ENCODE data around the gene DOHH.

DOHH gene

DNA sequence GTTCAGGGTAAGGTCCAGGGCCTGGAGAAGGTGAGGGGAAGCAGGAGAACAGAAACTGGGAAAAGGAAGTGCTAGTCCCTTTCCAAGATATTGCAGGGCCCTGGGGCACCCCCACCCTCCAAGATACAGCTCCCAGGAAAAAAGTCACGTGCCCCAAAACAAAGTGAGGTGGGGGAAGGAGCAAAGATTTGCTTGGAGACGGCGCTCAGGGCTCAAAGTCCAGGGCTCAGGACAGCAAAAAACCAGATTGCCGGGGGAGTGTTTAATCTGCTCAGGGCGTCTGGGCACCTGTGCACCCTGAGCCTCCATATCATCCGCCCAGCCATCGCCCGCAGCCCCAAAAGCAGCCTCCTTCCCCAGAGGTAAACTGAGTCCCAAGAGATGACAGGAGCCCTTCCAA, 26.5 kb downstream of the DOHH start:
- TF ChIP-seq POU2F2 (IDR thresholded peaks at IDR 0.05; ENCODE audit: low read depth, low read length), result no peak
- no peak for TF ChIP-seq SPI1 (IDR thresholded peaks at IDR 0.05; ENCODE audit: low read depth, low read length)
- no peak for TF ChIP-seq TAF1 (IDR thresholded peaks at IDR 0.05; ENCODE audit: low read depth, low read length)
- no peak for TF ChIP-seq POLR2A (IDR thresholded peaks at IDR 0.05; ENCODE audit: low read depth, low read length)
- DNase-seq (ENCODE audit: insufficient read length, low spot score), result no peak
- no peak for FAIRE-seq

DNA sequence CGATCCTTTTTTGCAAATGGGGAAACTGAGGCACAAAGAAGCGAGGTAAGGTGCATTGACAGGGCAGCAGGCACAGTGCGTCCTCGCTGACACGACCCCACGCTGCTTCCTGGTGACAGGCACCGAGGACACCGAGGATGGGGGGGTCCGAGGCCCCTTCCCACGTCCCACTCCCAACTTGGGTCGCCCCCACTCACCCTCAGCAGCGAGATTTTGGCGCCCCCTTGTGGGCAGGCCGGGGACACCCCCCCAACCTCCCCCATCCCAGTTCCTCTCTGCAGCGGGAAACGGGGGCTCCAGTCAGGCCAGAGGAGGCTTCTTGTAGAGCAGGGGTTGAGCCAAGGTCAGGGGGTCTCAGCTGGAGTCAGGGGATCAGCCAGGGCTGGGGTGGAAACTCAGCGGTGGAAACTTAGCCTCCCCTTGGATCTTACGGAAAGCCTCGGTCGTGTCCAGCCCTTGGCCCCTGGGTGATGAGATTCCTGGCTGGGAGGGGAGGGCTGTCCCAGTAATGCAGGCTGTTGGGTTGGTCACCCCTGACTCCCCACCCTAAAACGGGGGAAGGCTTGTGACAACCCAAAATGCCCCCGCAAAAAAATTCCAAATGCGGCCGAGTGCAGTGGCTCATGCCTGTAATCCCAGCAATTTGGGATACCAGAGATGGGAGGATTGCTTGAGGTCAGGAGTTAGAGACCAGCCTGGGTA, 28.4 kb downstream of the DOHH start:
- TF ChIP-seq SPI1 (IDR thresholded peaks at IDR 0.05; ENCODE audit: low read depth, low read length), result peak; percentile 56; the same call in 1 of the 2 replicates
- TF ChIP-seq TAF1 (IDR thresholded peaks at IDR 0.05; ENCODE audit: low read depth, low read length), result no peak

DNA sequence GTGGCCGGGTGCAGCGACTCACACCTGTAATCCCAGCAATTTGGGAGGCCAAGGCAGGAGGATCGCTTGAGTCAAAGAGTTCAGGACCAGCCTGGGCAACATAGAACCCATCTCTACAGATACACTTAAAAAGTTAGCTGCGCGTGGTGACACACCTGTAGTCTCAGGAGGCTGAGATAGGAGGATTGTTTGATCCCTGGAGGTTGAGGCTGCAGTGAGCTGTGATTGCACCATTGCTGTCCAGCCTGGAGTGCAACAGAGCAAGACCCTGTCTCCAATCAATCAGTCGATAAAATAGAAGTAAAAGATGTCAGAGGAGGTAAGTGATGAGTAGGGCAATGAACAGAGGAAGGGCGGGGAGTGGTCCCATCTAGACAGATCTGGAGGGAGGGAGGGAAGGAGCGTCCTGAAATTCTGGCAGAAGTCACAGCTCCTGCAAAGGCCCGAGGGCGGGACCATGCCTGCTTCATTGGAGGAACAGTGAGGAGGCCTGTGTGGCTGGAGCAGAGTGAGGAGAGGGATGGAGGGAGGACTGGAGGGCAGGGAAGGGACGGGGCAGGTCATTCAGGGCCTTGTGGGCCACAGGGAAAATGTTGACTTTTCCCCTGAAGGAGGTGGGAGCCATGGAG, 29.9 kb downstream of the DOHH start:
- no peak for FAIRE-seq
- no peak for DNase-seq (ENCODE audit: insufficient read length, low spot score)

More for the DNA sequence above, 28.4 kb downstream of the DOHH start:
- DNase-seq (ENCODE audit: insufficient read length, low spot score) (no peak), FAIRE-seq (no peak)

DNA sequence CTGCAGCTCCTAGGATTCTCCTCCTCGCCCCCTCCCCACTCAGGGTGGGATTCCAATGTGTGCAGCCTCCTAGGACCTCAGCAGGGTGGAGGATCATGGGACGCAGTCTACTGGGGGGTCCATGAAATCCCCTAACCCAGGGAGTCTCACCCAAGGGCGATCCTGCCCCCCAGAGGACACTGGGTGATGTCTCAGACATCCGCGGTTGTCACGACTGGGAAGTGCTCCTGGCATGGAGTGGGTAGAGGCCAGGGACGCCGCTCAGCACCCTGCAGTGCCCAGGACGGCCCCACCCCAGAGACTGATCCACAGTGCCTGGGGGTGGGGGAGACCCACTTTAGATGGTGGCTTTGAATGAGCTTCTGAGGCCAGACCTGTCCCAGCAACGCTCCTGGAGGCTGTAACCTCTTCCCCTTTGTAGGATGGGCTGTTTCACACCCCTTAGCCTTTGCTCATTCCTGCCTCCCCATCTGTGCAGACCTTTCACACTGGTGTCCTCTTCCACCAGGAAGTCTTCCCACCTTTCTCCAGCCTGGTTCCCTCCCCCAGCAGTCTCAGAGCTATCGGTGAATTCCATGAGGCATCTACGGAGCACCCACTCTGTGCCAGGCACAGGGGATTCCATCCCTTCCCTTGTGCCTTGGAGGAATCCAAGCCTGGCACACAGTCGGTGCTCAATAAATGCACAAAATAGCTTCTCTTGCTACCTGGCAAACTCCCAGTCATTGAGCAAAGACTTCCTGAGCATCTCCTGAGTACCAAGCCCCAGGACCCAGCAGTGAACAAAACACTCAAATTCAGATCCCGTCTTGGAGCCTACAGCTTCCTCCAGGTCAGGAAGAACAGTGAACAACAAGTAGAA, 30.6 kb downstream of the DOHH start:
- TF ChIP-seq PAX5 (IDR thresholded peaks at IDR 0.05; ENCODE audit: insufficient read depth, low read length, severe bottlenecking) (no peak), POLR2AphosphoS5 (IDR thresholded peaks at IDR 0.05; ENCODE audit: low read depth, low read length) (0 out of 2 replicates have a peak, but pooled peaks have one; percentile 31)
- FAIRE-seq (no peak), DNase-seq (ENCODE audit: insufficient read length, low spot score) (no peak)

More for the DNA sequence above, 29.9 kb downstream of the DOHH start:
- TF ChIP-seq POU2F2 (IDR thresholded peaks at IDR 0.05; ENCODE audit: low read depth, low read length) (no peak), SPI1 (IDR thresholded peaks at IDR 0.05; ENCODE audit: low read depth, low read length) (no peak), TAF1 (IDR thresholded peaks at IDR 0.05; ENCODE audit: low read depth, low read length) (no peak), POLR2AphosphoS5 (IDR thresholded peaks at IDR 0.05; ENCODE audit: low read depth, low read length) (no peak), POLR2A (IDR thresholded peaks at IDR 0.05; ENCODE audit: low read depth, low read length) (no peak), PAX5 (IDR thresholded peaks at IDR 0.05; ENCODE audit: insufficient read depth, low read length, severe bottlenecking) (no peak)

DNA sequence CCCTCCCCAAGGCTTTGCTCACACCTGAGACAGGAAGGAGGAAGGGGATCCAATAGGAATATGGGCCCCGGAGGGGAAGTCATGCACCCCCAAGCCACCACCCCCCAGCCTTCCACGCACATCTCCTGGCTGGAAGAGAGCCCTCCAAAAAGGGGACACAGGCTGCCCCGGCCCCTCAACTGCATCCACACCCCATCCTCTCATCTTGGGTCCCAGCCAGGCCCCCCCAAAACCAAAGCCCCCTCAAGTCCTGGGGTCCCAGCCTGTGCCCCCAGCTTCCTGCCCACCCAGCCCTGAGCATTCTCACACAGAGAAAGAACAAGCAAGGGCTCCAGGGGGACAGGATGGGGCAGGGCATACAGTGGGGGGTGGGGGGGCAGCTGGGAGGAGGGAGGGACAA, 32.3 kb downstream of the DOHH start:
- DNase-seq (ENCODE audit: insufficient read length, low spot score) (no peak), FAIRE-seq (no peak)
- TF ChIP-seq SPI1 (IDR thresholded peaks at IDR 0.05; ENCODE audit: low read depth, low read length), result no peak
- TF ChIP-seq TAF1 (IDR thresholded peaks at IDR 0.05; ENCODE audit: low read depth, low read length), result no peak
- TF ChIP-seq POU2F2 (IDR thresholded peaks at IDR 0.05; ENCODE audit: low read depth, low read length), result no peak
- no peak for TF ChIP-seq PAX5 (IDR thresholded peaks at IDR 0.05; ENCODE audit: insufficient read depth, low read length, severe bottlenecking)
- no peak for TF ChIP-seq POLR2AphosphoS5 (IDR thresholded peaks at IDR 0.05; ENCODE audit: low read depth, low read length)
- TF ChIP-seq POLR2A (IDR thresholded peaks at IDR 0.05; ENCODE audit: low read depth, low read length), result no peak

DNA sequence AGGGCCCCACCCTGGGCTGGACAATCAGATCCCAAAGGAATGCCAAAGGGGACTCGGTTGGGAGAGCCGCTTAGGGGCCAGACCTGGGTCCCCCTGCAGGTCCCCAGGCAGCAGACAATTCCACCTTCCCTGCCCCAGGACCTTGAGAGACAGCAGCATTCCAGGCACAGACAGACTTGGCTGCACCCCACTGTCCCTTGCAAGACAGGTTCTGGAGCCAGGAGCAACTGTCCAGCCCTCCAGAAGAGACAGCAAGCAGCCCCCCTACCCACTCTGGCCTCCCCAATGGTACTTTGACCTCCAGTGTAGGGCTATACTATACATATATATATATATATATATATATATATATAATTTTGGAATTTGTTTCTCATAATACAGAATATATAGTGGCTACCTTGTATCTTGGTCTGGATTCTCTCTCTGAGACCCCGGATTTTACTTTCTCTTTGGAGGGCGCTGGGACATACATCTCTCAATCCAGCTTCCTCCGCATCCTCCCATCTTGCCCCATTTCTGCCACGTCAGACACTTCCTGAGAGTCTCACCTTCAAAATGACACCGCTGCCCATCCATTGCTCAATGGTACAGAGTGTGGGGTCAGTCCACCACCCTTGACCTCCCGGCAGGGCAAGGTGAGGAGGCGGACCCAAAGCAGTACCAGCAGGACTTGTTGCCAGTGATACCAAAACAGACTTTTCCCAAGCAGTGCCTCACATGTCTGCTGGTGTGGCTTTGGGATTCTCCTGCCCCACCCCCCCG, 32.9 kb downstream of the DOHH start:
- DNase-seq (ENCODE audit: insufficient read length, low spot score) (no peak), FAIRE-seq (no peak)
- TF ChIP-seq POLR2A (IDR thresholded peaks at IDR 0.05; ENCODE audit: low read depth, low read length) (no peak), SPI1 (IDR thresholded peaks at IDR 0.05; ENCODE audit: low read depth, low read length) (no peak), POU2F2 (IDR thresholded peaks at IDR 0.05; ENCODE audit: low read depth, low read length) (no peak), TAF1 (IDR thresholded peaks at IDR 0.05; ENCODE audit: low read depth, low read length) (no peak), POLR2AphosphoS5 (IDR thresholded peaks at IDR 0.05; ENCODE audit: low read depth, low read length) (no peak), PAX5 (IDR thresholded peaks at IDR 0.05; ENCODE audit: insufficient read depth, low read length, severe bottlenecking) (no peak)

DNA sequence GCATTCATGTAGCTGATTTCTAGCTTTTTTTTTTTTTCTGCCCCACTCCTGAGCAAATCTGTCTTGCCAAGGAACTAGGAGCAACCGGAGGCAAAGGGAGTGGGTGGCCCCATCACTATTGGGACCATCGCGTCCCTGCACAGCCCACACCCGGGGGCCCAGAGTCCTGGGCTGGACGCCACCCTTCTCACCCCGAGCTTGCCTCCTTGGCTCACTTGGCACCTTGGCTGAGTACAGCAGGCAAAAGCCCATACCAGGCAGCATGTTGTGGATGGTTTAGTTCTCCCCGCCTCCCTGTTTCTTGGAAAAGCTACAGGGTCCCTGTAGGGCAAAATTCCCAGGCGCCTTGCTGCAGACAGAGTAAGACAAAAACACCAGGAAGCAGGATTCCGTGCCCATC, 33.8 kb downstream of the DOHH start:
- no peak for TF ChIP-seq POLR2AphosphoS5 (IDR thresholded peaks at IDR 0.05; ENCODE audit: low read depth, low read length)
- TF ChIP-seq PAX5 (IDR thresholded peaks at IDR 0.05; ENCODE audit: insufficient read depth, low read length, severe bottlenecking), result no peak
- TF ChIP-seq POLR2A (IDR thresholded peaks at IDR 0.05; ENCODE audit: low read depth, low read length), result no peak
- no peak for TF ChIP-seq SPI1 (IDR thresholded peaks at IDR 0.05; ENCODE audit: low read depth, low read length)
- TF ChIP-seq POU2F2 (IDR thresholded peaks at IDR 0.05; ENCODE audit: low read depth, low read length), result no peak
- TF ChIP-seq TAF1 (IDR thresholded peaks at IDR 0.05; ENCODE audit: low read depth, low read length), result no peak
- DNase-seq (ENCODE audit: insufficient read length, low spot score) (no peak), FAIRE-seq (no peak)

DNA sequence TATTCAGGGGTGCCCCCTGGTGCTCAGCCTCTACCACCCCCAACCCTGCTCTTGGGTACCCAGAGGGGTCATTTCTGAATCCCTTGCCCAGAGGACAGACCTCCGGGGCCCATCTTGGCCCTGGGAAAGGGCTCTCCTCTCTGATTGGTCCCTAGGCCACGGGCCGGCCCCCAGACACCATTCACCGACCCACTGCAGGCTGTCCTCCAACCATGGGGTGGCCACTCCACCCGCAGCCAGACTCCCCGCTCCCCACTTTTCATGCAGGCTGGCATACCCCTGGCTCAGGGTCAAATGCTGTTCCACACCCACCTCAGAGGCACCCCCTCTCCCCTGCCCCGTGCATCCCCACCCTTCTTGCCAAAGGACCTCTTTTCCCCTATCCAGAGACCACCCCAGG, 34.9 kb downstream of the DOHH start:
- no peak for FAIRE-seq

DNA sequence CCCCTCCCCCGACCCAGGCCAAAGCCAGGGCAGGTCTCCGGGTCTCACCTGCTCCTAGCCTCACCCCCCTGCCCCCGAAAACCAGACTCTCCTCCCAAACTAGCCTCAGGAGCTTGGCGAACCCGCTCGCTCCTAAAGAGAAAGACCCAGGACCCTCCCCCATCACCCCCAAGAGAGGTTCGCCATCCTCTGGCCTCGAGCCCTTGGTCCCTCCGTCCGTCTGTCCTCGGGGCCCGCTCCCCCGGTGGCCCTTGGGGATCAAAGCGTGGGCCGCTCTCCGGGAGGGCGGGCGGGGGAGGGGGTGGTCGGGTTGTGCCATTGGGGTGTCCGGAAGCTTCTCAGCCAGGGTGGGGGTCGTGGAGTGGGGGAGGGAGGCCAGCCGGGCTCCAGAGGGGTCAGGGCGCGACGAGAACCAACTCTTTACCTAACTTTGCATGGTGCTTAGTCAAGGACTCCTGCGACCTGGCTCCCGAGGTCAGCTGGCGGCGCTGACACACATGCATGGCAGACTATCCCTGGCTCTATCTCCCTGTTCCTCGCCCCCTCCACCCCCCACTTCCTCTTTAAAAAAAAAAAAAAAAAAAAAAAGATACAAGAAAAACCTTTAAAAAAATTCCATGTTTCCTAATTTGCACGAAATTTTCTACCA, 35.8 kb downstream of the DOHH start:
- no peak for FAIRE-seq
- TF ChIP-seq POU2F2 (IDR thresholded peaks at IDR 0.05; ENCODE audit: low read depth, low read length), result no peak
- TF ChIP-seq POLR2A (IDR thresholded peaks at IDR 0.05; ENCODE audit: low read depth, low read length), result no peak
- no peak for TF ChIP-seq TAF1 (IDR thresholded peaks at IDR 0.05; ENCODE audit: low read depth, low read length)
- no peak for TF ChIP-seq POLR2AphosphoS5 (IDR thresholded peaks at IDR 0.05; ENCODE audit: low read depth, low read length)
- TF ChIP-seq PAX5 (IDR thresholded peaks at IDR 0.05; ENCODE audit: insufficient read depth, low read length, severe bottlenecking), result no peak
- no peak for TF ChIP-seq SPI1 (IDR thresholded peaks at IDR 0.05; ENCODE audit: low read depth, low read length)
- DNase-seq (ENCODE audit: insufficient read length, low spot score), result no peak

More for the DNA sequence above, 34.9 kb downstream of the DOHH start:
- TF ChIP-seq PAX5 (IDR thresholded peaks at IDR 0.05; ENCODE audit: insufficient read depth, low read length, severe bottlenecking) (no peak), SPI1 (IDR thresholded peaks at IDR 0.05; ENCODE audit: low read depth, low read length) (no peak)
- no peak for DNase-seq (ENCODE audit: insufficient read length, low spot score)
